Activated naive CD8-positive, alpha-beta T cell treated with anti-CD3 and anti-CD28 coated beads, Interleukin-2, amount 50 U/mL, for 24 hours (primary cell): ENCODE measurements around the gene MYO1B.

Experiments used
- ATAC-seq: fragments of 150-1000 bp; cut with Tn5 transposase; one replicate; pipeline ENCODE4 v1.10.0; 2021
- DNase-seq: peaks from one replicate; pipeline ENCODE4 v3.0.0; 2021
- H3K27ac Mint-ChIP-seq: one replicate; pipeline ENCODE4 v1.8.0; 2021; ENCODE audit warnings: mild to moderate bottlenecking, mixed read lengths
- H3K27me3 Mint-ChIP-seq: one replicate; pipeline ENCODE4 v1.8.0; 2021; ENCODE audit warnings: mixed read lengths
- H3K36me3 Mint-ChIP-seq: one replicate; pipeline ENCODE4 v1.8.0; 2021; ENCODE audit warnings: low read depth, mixed read lengths
- H3K4me1 Mint-ChIP-seq: one replicate; pipeline ENCODE4 v1.8.0; 2021; ENCODE audit warnings: mixed read lengths
- H3K4me3 Mint-ChIP-seq: one replicate; pipeline ENCODE4 v1.8.0; 2021; ENCODE audit warnings: mild to moderate bottlenecking, moderate library complexity, mixed read lengths
- H3K9me3 Mint-ChIP-seq: one replicate; pipeline ENCODE4 v1.8.0; 2021; ENCODE audit warnings: mixed read lengths

Gene MYO1B

GRCh38 chr2:191382801-191383200 is 137.6 kb downstream of the MYO1B start:
- H3K36me3 Mint-ChIP-seq = peaks cover 14% of the 10 kb centered on the region
- ATAC-seq = no peak
- H3K4me1 Mint-ChIP-seq = peaks cover 25% of the 10 kb centered on the region
- H3K27me3 Mint-ChIP-seq = no peaks in the 10 kb centered on the region
- no peak for DNase-seq
- H3K9me3 Mint-ChIP-seq = no peaks in the 10 kb centered on the region
- no peak overlapping the region for H3K4me3 Mint-ChIP-seq
- no peak overlapping the region for H3K27ac Mint-ChIP-seq

DNA sequence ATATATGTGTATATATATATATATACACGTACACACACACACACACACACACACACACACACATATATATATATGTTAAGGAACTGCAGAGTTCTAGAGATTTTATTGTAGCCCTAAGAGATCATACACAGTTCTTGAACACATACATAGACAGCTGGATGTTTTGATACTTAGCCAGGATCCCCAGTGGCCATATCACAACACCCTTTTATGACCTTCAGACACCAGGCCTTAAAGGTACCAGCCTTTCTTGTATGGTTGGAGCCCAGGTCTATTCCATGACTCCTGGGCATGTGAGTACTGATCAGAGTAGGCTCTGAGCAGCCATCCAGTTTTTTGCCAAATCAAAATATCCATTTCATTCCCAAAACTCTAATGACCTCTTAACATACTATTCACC is 138.3 kb downstream of the MYO1B start:
- H3K4me1 Mint-ChIP-seq = peaks cover 20% of the 10 kb centered on the region
- ATAC-seq (no peak), DNase-seq (no peak)
- no peak overlapping the region for H3K27ac Mint-ChIP-seq
- H3K4me3 Mint-ChIP-seq = no peak overlapping the region
- no peaks in the 10 kb centered on the region for H3K27me3 Mint-ChIP-seq
- H3K9me3 Mint-ChIP-seq = no peaks in the 10 kb centered on the region
- peaks cover 17% of the 10 kb centered on the region for H3K36me3 Mint-ChIP-seq

DNA sequence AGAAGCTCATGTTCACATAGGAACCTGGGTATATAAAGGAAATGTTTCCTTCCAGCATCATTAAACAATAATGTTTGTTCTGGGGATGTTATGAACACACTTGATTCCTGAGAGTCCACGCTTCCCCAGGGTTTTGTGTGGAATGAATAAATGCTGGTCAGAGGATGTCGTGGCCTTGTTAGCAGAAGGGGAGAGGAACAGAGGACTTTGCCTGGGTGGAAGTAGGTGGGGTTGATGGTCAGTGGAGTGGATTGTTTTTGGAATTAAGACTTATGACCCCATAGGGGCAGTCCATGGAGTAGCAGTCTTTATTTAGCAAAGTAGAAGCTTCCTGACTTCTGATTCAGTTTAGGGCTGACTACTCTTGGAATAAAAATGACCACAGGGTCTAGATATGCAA is 139.6 kb downstream of the MYO1B start:
- ATAC-seq = no peak
- Mint-ChIP-seq H3K27ac (no peak overlapping the region), H3K9me3 (no peaks in the 10 kb centered on the region), H3K4me1 (peaks cover 20% of the 10 kb centered on the region), H3K27me3 (no peaks in the 10 kb centered on the region), H3K4me3 (no peak overlapping the region), H3K36me3 (peaks cover 29% of the 10 kb centered on the region)
- DNase-seq = no peak

GRCh38 chr2:191385416-191386160 is 140.4 kb downstream of the MYO1B start:
- DNase-seq = no peak
- Mint-ChIP-seq H3K27ac (no peak overlapping the region), H3K9me3 (no peaks in the 10 kb centered on the region), H3K36me3 (peaks cover 29% of the 10 kb centered on the region), H3K4me1 (peaks cover 20% of the 10 kb centered on the region), H3K27me3 (no peaks in the 10 kb centered on the region), H3K4me3 (no peak overlapping the region)
- ATAC-seq = peak; percentile 82

- Mint-ChIP-seq H3K4me3 (no peak overlapping the region), H3K36me3 (peaks cover 36% of the 10 kb centered on the region), H3K4me1 (peaks cover 20% of the 10 kb centered on the region), H3K9me3 (no peaks in the 10 kb centered on the region), H3K27me3 (no peaks in the 10 kb centered on the region), H3K27ac (peak overlapping the region; percentile 27)
- ATAC-seq (peak; percentile 68), DNase-seq (no peak)
These were observed 141.8 kb downstream of the MYO1B start for GRCh38 chr2:191386938-191387536.

DNA sequence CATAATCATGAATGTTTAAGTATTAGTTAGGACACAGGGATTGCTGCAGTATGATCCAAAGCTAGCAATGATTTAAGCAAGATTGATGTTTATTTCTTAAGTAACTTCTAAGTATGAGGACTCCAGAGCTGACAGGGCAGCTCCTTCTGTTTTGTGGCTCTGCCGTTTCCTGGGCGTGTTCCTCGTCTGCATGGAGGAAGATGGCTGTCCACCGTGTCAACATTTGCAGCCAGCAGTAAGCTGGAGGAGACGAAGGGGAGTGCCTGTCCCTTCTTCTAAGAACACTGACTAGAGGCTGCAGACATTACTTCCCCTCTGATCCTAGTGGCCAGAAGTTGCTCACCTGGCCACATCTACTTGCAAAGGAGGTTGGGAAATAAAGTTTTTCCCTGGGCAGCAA is 144.1 kb downstream of the MYO1B start:
- no peaks in the 10 kb centered on the region for H3K27me3 Mint-ChIP-seq
- peaks cover 41% of the 10 kb centered on the region for H3K36me3 Mint-ChIP-seq
- DNase-seq = no peak
- no peak overlapping the region for H3K4me3 Mint-ChIP-seq
- H3K4me1 Mint-ChIP-seq = peaks cover 20% of the 10 kb centered on the region
- no peaks in the 10 kb centered on the region for H3K9me3 Mint-ChIP-seq
- ATAC-seq = no peak
- H3K27ac Mint-ChIP-seq = no peak overlapping the region

DNA sequence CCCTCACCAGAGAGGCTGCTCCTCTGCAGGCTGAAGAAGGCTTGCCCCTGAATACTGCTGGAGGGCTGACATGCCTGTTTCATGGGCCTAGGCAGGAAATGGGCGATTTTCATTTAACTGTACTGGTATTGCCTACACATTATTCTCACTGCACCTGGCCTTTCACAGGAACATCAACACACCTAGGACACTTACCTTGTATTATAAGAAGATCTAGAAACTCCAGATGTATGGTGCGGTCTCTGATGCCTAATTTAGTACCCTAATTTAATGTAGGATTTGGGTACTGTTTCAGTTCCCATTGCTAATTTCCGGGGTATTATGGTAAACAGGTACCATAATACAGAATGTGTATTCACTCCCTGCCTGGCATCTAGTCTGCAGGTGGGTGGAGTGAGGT is 146.0 kb downstream of the MYO1B start:
- H3K4me1 Mint-ChIP-seq = peaks cover 9% of the 10 kb centered on the region
- H3K36me3 Mint-ChIP-seq = peaks cover 37% of the 10 kb centered on the region
- no peak overlapping the region for H3K27ac Mint-ChIP-seq
- DNase-seq = no peak
- H3K4me3 Mint-ChIP-seq = no peak overlapping the region
- no peaks in the 10 kb centered on the region for H3K27me3 Mint-ChIP-seq
- ATAC-seq = no peak
- H3K9me3 Mint-ChIP-seq = no peaks in the 10 kb centered on the region

DNA sequence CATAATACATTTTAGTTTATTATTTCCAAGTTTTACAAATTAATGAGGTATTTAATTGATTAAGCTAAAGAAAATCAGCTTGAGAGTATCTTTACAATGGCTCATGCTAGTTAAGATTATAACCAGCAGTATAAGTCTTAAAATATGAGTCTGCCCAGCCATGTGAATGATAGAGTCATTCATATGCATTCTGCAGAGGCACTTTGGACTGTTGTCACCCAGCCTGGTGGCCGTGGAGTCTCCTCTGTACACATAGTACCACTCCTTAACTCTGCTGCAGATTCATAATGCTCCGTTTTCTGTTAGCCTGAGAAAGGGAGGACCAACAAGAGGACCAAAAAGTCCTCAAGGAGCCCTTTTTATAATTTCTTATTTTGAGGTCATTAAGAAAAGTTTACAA is 148.8 kb downstream of the MYO1B start:
- no peaks in the 10 kb centered on the region for H3K9me3 Mint-ChIP-seq
- H3K27ac Mint-ChIP-seq = no peak overlapping the region
- DNase-seq (no peak), ATAC-seq (no peak)
- H3K27me3 Mint-ChIP-seq = no peaks in the 10 kb centered on the region
- H3K4me1 Mint-ChIP-seq = no peaks in the 10 kb centered on the region
- peaks cover 29% of the 10 kb centered on the region for H3K36me3 Mint-ChIP-seq
- no peak overlapping the region for H3K4me3 Mint-ChIP-seq

DNA sequence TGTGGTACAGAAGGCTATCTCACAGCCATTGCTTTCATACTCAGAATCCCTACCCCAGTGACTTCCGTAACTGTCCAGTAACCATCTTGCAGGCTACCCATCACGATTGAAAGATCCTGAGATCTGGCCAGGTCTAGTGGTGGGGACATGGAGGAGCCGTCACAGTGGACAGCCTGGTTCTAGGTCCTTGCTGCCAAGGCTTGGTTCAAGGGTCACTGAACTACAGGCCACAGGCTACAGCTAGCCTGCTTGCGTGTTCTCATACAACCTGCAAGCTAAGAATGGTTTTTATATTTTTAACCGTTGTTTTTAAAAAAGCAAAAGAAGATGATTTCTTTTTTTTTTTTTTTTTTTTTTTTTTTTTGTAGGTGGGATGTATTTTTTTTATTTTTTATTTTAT is 151.6 kb downstream of the MYO1B start:
- Mint-ChIP-seq H3K4me3 (no peak overlapping the region), H3K4me1 (no peaks in the 10 kb centered on the region), H3K36me3 (peaks cover 30% of the 10 kb centered on the region), H3K27me3 (no peaks in the 10 kb centered on the region), H3K9me3 (no peaks in the 10 kb centered on the region), H3K27ac (no peak overlapping the region)
- no peak for ATAC-seq
- no peak for DNase-seq

GRCh38 chr2:191399601-191400000 is 154.4 kb downstream of the MYO1B start:
- Mint-ChIP-seq H3K27me3 (no peaks in the 10 kb centered on the region), H3K27ac (no peak overlapping the region), H3K9me3 (no peaks in the 10 kb centered on the region), H3K4me3 (no peak overlapping the region), H3K4me1 (no peaks in the 10 kb centered on the region), H3K36me3 (peaks cover 25% of the 10 kb centered on the region)
- no peak for ATAC-seq
- DNase-seq = no peak

DNA sequence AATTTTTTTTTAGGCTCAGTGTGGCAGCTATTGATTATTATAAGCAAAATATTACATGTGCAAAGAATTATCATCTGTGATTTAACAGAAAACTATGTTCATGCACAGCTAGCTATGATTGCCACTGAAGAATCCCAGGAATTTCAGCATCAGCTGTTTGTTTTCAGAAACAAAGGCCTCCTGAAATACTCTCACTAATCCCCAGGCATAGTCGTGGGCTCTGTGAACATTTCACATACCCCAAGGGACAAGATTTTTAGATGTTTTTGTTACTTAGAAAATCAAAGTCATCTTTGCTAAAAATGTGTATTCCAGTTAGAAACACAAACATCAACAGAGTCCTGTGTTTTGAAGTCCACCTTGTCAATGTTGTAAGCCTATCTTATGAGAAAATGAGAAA is 156.1 kb downstream of the MYO1B start:
- H3K4me3 Mint-ChIP-seq = no peak overlapping the region
- no peaks in the 10 kb centered on the region for H3K27me3 Mint-ChIP-seq
- no peaks in the 10 kb centered on the region for H3K4me1 Mint-ChIP-seq
- DNase-seq (no peak), ATAC-seq (no peak)
- H3K9me3 Mint-ChIP-seq = no peaks in the 10 kb centered on the region
- H3K27ac Mint-ChIP-seq = no peak overlapping the region
- H3K36me3 Mint-ChIP-seq = peaks cover 24% of the 10 kb centered on the region

DNA sequence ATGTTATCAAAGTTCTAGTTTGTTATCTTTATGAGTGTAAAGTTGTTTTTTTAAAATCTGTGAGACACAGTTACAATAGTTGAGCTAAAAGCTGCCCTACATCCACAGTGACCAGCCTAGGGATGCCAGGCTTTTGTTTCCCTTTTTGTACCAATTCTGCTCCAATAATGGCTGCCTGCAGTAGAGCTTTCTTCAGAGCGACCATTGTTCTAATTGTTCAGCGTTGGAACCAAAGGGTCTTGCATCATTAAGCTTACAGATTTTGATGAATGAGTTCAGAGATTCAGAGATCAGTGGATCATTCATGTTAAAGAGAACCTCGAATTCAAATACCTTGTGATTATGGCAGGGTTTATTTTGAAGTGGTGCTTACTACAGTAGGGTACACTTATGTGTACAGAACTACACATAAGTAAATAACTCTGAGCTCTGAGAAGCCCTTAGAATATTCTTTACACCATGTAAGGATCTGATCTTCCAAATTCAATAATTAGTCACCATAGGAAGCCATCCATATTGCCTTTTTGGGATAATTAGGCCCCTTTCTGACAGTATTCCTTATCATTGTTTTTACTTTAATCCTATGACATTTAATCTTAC is 157.9 kb downstream of the MYO1B start:
- ATAC-seq (no peak), DNase-seq (no peak)
- Mint-ChIP-seq H3K9me3 (no peaks in the 10 kb centered on the region), H3K27ac (no peak overlapping the region), H3K4me1 (no peaks in the 10 kb centered on the region), H3K4me3 (no peak overlapping the region), H3K36me3 (peaks cover 18% of the 10 kb centered on the region), H3K27me3 (no peaks in the 10 kb centered on the region)

DNA sequence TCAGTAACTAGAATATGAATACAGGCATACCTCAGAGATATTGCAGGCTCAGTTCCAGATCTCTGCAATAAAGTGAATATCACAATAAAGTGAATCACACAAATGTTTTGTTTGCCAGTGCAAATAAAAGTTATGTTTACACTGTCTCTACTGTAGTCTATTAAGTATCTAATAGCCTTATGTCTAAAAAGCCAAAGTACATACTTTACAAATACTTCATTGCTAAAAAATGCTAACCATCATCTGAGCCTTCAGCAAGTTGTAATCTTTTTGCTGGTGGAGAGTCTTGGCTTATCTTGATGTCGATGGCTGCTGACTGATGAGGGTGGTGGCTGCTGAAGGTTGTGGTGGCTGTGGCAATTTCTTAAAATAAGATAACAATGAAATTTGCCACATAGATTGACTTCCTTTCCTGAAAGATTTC is 159.4 kb downstream of the MYO1B start:
- DNase-seq = no peak
- no peak for ATAC-seq
- H3K4me1 Mint-ChIP-seq = no peaks in the 10 kb centered on the region
- no peak overlapping the region for H3K4me3 Mint-ChIP-seq
- H3K36me3 Mint-ChIP-seq = peaks cover 23% of the 10 kb centered on the region
- H3K9me3 Mint-ChIP-seq = no peaks in the 10 kb centered on the region
- no peaks in the 10 kb centered on the region for H3K27me3 Mint-ChIP-seq
- no peak overlapping the region for H3K27ac Mint-ChIP-seq

DNA sequence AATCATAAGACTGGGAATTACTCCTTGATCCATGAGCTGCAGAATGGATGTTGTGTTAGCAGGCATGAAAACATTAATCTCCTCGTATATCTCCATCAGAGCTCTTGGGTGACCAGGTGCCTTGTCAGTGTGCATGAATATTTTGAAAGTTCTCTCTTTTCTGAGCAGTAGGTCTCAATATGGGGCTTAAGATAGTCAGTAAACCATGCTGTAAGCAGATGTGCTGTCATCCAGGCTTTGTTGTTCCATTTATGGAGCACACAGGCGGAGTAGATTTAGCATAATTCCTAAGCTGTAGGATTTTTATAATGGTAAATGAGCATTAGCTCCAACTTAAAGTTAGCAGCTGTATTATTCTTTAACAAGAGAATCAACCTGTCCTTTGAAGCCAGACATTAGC is 160.3 kb downstream of the MYO1B start:
- Mint-ChIP-seq H3K27ac (no peak overlapping the region), H3K4me3 (no peak overlapping the region), H3K9me3 (no peaks in the 10 kb centered on the region), H3K4me1 (no peaks in the 10 kb centered on the region), H3K27me3 (no peaks in the 10 kb centered on the region), H3K36me3 (peaks cover 24% of the 10 kb centered on the region)
- ATAC-seq (no peak), DNase-seq (no peak)

DNA sequence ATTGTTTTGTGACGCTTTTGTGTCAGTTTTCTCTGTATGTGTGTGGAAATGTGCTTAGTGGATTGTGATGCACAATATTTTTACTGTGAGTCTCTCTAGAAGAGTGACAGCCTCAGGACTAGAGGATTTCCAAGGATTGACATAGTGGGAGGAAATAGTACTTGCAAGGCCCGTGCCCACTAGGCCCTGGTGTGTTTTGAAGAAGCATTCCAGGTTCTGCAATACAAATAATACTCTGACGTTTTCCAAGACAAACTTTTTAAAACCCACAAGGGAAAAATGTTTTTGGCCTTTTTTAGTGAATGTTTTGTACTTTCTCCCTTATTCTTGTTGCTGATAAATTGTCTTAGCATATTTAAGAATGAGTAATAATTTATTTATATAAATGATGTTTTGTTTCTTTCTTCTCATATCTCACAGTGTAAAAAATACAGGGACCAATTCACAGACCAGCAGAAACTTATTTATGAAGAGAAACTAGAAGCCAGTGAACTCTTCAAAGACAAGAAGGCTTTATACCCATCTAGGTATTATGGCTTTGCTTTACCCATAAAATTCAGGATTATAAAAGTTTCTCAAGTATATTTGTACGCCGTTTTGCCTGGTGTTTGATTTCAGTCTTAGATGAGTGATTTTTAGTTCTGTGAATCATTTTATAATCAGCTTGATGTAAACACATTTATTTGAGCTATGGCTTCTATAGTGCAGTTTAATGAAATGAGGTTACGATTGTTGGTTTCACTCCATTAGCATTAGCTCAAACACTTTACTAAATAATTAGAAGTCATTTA is 165.6 kb downstream of the MYO1B start:
- ATAC-seq (no peak), DNase-seq (no peak)
- Mint-ChIP-seq H3K27me3 (no peaks in the 10 kb centered on the region), H3K27ac (no peak overlapping the region), H3K9me3 (no peaks in the 10 kb centered on the region), H3K4me1 (no peaks in the 10 kb centered on the region), H3K36me3 (peaks cover 20% of the 10 kb centered on the region), H3K4me3 (no peak overlapping the region)
